ENCODE data around the gene CCDC85C. TPM values are rescaled to one million over a fixed set of nuclear protein-coding genes. Genes with fewer than 3 reads are reported as not detected.
"Not testable (repeated sequence)": the region's sequence is repeated elsewhere in the genome, so short reads cannot be mapped to it uniquely, and the experiment has no call there.

The CCDC85C gene
- total and polyA plus RNA-seq, 10 donors = 1.6 to 12.4 (median 8.1) TPM

DNA sequence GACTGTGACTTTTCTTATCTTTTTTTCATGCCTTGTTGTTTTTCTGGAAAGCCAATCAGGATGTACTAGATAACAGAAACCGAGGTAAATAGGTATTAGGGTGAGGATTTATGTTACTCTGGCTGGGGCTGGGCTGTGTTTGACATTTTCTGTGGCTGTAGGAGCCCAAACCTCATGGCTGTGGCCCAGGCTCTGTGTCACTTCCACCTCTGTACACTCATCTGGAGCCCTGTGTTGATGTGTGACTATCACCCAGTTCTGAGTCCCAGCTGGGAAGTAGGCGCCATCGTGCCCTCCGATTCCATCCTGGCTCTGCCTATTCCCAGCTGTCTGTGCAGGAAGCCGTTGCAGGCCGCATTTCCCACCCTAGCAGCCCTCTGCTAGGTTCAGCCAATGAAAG lies 39.3 kb upstream of the CCDC85C start:
- DNase-seq = no peak
- no peaks in the 10 kb centered on the region for H3K9me3 ChIP-seq
- 47 to 62% (median 60%) methylated on average over 6 of the region's 6 CpGs for WGBS, 5 donors
- no peak overlapping the region for H3K4me3 ChIP-seq
- H3K36me3 ChIP-seq = no peaks in the 10 kb centered on the region
- peaks cover 0 to 46% (median 19%) of the 10 kb centered on the region in 7 donors for H3K27me3 ChIP-seq (replicated peaks in 1 of 7)
- H3K4me1 ChIP-seq = peaks cover 0 to 18% (median 9%) of the 10 kb centered on the region in 6 donors
- intact Hi-C loops (cut with DNase I; ENCODE audit: low total_unique reads) = no loop called here
- no peak overlapping the region for H3K27ac ChIP-seq
- TF ChIP-seq POLR2A (IDR thresholded peaks at IDR 0.05) (no peak), POLR2AphosphoS5 (IDR thresholded peaks at IDR 0.05) (no peak)
- TF ChIP-seq, protein P1, sequence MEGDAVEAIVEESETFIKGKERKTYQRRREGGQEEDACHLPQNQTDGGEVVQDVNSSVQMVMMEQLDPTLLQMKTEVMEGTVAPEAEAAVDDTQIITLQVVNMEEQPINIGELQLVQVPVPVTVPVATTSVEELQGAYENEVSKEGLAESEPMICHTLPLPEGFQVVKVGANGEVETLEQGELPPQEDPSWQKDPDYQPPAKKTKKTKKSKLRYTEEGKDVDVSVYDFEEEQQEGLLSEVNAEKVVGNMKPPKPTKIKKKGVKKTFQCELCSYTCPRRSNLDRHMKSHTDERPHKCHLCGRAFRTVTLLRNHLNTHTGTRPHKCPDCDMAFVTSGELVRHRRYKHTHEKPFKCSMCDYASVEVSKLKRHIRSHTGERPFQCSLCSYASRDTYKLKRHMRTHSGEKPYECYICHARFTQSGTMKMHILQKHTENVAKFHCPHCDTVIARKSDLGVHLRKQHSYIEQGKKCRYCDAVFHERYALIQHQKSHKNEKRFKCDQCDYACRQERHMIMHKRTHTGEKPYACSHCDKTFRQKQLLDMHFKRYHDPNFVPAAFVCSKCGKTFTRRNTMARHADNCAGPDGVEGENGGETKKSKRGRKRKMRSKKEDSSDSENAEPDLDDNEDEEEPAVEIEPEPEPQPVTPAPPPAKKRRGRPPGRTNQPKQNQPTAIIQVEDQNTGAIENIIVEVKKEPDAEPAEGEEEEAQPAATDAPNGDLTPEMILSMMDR (IDR thresholded peaks at IDR 0.05 in 8 of 11, conservative IDR thresholded peaks at IDR 0.05 in 3 of 11) = no peak

DNA sequence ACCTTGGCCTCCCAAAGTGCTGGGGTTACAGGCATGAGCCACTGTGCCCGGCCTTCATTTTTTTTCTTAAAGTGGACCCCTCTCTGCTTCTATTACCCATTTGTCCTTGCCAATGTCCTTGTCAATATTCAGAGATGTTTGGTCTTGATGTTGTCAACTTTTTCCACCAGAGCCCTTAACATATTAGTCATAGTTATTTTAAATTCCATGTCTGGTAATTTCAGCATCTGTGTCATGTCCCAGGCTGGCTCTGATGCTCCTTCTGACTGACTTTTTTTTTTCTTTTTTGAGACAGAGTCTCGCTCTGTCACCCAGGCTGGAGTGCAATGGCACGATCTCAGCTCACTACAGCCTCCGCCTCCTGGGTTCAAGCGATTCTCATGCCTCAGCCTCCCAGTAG lies 38.8 kb upstream of the CCDC85C start:
- 93 to 98% (median 96%) methylated on average over 5 of the region's 5 CpGs for WGBS, 5 donors
- DNase-seq; H3K4me3 ChIP-seq; H3K9me3 ChIP-seq; H3K36me3 ChIP-seq; intact Hi-C loops (cut with DNase I; ENCODE audit: low total_unique reads); H3K27ac ChIP-seq: not testable (repeated sequence)
- Histone ChIP-seq H3K4me1 (peaks cover 0 to 18% (median 9%) of the 10 kb centered on the region in 6 donors), H3K27me3 (replicated peaks in 1 of 7) (peaks cover 0 to 45% (median 19%) of the 10 kb centered on the region in 7 donors)

DNA sequence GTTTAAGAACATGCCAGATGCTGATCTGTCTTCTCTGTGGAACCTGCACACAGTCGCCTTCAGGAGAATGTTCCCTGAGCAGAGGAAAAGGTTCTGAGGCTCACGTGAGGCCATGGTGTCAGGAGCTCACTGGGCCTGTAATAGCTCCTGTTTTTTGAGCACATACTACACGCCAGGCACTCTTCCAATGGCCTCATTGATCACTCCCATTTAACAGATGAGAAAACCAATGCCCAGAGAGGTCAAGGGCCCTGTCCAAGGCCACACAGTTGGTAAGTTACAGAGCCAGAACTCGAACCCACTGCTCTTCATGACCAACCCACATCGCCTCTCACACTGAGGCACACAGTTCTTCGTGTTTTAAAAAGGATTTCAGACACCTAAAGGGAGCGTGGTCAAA lies 33.6 kb upstream of the CCDC85C start:
- TF ChIP-seq POLR2AphosphoS5 (IDR thresholded peaks at IDR 0.05) (no peak), POLR2A (IDR thresholded peaks at IDR 0.05) (no peak)
- TF ChIP-seq, protein P1 (IDR thresholded peaks at IDR 0.05 in 8 of 11, conservative IDR thresholded peaks at IDR 0.05 in 3 of 11) = no peak
- no peaks in the 10 kb centered on the region for H3K27me3 ChIP-seq (replicated peaks in 1 of 7)
- no peak overlapping the region for H3K4me3 ChIP-seq
- no peak for DNase-seq
- intact Hi-C loops (cut with DNase I; ENCODE audit: low total_unique reads) = no loop called here
- no peaks in the 10 kb centered on the region for H3K4me1 ChIP-seq
- no peaks in the 10 kb centered on the region for H3K9me3 ChIP-seq
- WGBS, 5 donors = 81 to 92% (median 82%) methylated on average over 7 of the region's 7 CpGs
- no peaks in the 10 kb centered on the region for H3K36me3 ChIP-seq
- no peak overlapping the region for H3K27ac ChIP-seq

DNA sequence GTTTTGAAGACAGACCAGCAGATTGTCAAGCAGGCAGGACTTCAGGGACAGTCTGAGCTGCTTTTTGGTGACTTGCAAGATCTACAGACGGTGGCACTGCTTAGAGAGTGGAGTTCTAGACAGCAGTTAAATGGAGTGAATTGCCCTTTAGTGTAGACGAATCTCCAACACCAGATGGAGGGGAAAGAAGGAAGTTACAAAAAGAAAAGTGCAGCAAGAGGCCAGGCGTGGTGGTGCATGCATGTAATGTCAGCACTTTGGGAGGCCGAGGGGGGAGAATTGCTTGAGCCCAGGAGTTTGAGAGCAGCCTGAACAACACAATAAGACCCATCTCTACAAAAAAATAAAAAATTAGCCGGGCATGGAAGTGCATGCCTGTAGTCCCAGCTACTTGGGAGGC lies 32.5 kb upstream of the CCDC85C start:
- Histone ChIP-seq H3K9me3 (no peaks in the 10 kb centered on the region), H3K36me3 (no peaks in the 10 kb centered on the region), H3K27ac (no peak overlapping the region), H3K4me3 (no peak overlapping the region), H3K27me3 (replicated peaks in 1 of 7) (no peaks in the 10 kb centered on the region), H3K4me1 (no peaks in the 10 kb centered on the region)
- intact Hi-C loops (cut with DNase I; ENCODE audit: low total_unique reads) = no loop called here
- WGBS, 5 donors = 50 to 72% (median 61%) methylated on average over 5 of the region's 5 CpGs
- no peak for DNase-seq
- TF ChIP-seq, protein P1 (IDR thresholded peaks at IDR 0.05 in 8 of 11, conservative IDR thresholded peaks at IDR 0.05 in 3 of 11) = no peak
- no peak for TF ChIP-seq POLR2A (IDR thresholded peaks at IDR 0.05)
- no peak for TF ChIP-seq POLR2AphosphoS5 (IDR thresholded peaks at IDR 0.05)

DNA sequence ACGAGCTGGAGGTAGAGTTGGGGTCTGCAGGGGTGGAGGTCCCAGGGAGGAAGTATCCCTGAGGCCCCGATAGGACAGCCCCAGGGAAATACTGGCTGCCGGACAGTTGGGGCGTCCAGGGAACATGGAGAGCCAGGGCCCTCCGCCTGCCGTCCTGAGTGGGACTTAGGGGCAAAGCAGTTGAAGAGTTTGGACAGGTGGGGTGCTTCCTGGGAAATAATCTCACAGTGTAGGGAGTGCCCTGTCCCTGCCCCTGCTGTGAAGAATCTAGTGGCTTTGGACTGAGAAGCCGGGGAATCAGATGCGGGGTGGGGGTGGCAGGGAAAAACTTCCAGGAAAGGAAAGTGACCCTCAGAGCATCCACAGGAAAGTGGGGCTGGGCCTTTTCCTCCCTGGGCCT lies 31.1 kb upstream of the CCDC85C start:
- H3K36me3 ChIP-seq = no peaks in the 10 kb centered on the region
- WGBS, 5 donors = 76 to 85% (median 81%) methylated on average over 8 of the region's 8 CpGs
- H3K4me3 ChIP-seq = no peak overlapping the region
- H3K27me3 ChIP-seq (replicated peaks in 1 of 7) = no peaks in the 10 kb centered on the region
- no peak overlapping the region for H3K27ac ChIP-seq
- H3K9me3 ChIP-seq = no peaks in the 10 kb centered on the region
- TF ChIP-seq, protein P1 (IDR thresholded peaks at IDR 0.05 in 8 of 11, conservative IDR thresholded peaks at IDR 0.05 in 3 of 11) = no peak
- TF ChIP-seq POLR2AphosphoS5 (IDR thresholded peaks at IDR 0.05) (no peak), POLR2A (IDR thresholded peaks at IDR 0.05) (no peak)
- DNase-seq = no peak
- no peaks in the 10 kb centered on the region for H3K4me1 ChIP-seq
- intact Hi-C loops (cut with DNase I; ENCODE audit: low total_unique reads) = no loop called here

Measured in spleen (tissue), 11 donors.